Astrocyte of the spinal cord (primary cell): Measurements from ENCODE around the gene THBS2.

Experiments
- DNase-seq: peaks from one replicate; pipeline ENCODE4 v3.0.0; 2011; ENCODE audit warnings: low read depth, low spot score
- H3K4me3 ChIP-seq: 2 replicates; pipeline ENCODE4 v1.5.1; 2011; ENCODE audit warnings: low read depth, mild to moderate bottlenecking, low read length, moderate library complexity
- CTCF ChIP-seq: IDR thresholded peaks from 2 replicates; pipeline ENCODE4 v1.5.1; 2012; ENCODE audit warnings: low read depth, mild to moderate bottlenecking, low read length, inconsistent platforms
- in situ Hi-C: cut with HindIII; loops from 2 replicates; pipeline ENCODE4 v1.10.0; 2017; ENCODE audit warnings: low sequenced_read_pairs

Gene THBS2

GRCh38 chr6:169234634-169235033 is 19.0 kb downstream of the THBS2 start:
- no peak for TF ChIP-seq CTCF
- no peak for DNase-seq
- no peak overlapping the region for H3K4me3 ChIP-seq
- in situ Hi-C loops, result no loop called here

GRCh38 chr6:169233832-169234231 is 19.8 kb downstream of the THBS2 start:
- no peak overlapping the region for H3K4me3 ChIP-seq
- no peak for DNase-seq
- no peak for TF ChIP-seq CTCF
- in situ Hi-C loops, result no loop called here

GRCh38 chr6:169233181-169233580 is 20.5 kb downstream of the THBS2 start:
- H3K4me3 ChIP-seq, result no peak overlapping the region
- TF ChIP-seq CTCF, result no peak
- in situ Hi-C loops, result no loop called here
- DNase-seq, result no peak

GRCh38 chr6:169232507-169232931 is 21.1 kb downstream of the THBS2 start:
- TF ChIP-seq CTCF, result no peak
- in situ Hi-C loops, result no loop called here
- DNase-seq, result no peak
- no peak overlapping the region for H3K4me3 ChIP-seq

- DNase-seq, result no peak
- no peak overlapping the region for H3K4me3 ChIP-seq
- TF ChIP-seq CTCF, result no peak
- in situ Hi-C loops, result no loop called here
These were observed 21.7 kb downstream of the THBS2 start for GRCh38 chr6:169231790-169232506.

- in situ Hi-C loops, result no loop called here
- H3K4me3 ChIP-seq, result no peak overlapping the region
- TF ChIP-seq CTCF, result no peak
- no peak for DNase-seq
These were observed 22.5 kb downstream of the THBS2 start for GRCh38 chr6:169230946-169231789.
